ENCODE results near the gene ACAA2. TPM values are rescaled to one million over a fixed set of nuclear protein-coding genes. Genes with fewer than 3 reads are reported as not detected.
"Not testable (repeated sequence)": the region's sequence is repeated elsewhere in the genome, so short reads cannot be mapped to it uniquely, and the experiment has no call there.

The ACAA2 gene
- total RNA-seq, 1 donor, result 11.5 TPM

- not testable (repeated sequence) for H3K9me3 ChIP-seq (ENCODE audit: low read depth, low read length); H3K4me1 ChIP-seq (ENCODE audit: insufficient read depth, low read length); H3K27me3 ChIP-seq (ENCODE audit: insufficient read depth, low read length)
Measured at GRCh38 chr18:49837316-49837835, 24.0 kb upstream of the ACAA2 start.

DNA sequence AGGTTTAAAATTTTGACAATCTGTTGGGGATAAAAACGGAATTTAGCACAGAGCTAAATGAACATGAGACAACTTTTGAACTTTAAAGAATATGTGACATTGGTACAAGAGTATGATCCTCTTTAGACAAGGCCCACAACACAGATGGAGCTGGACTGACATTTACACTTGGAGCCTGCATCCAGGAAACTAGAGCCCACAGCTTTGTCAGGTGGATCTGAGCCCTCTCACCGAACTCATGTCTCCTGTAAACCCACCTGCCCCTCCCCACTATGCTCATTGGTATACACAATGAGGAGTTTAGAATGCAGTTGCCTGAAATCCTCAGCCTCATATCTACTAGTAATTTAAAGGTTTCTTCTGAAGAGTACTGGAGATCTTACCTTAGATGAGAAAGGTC, 22.1 kb upstream of the ACAA2 start:
- Histone ChIP-seq H3K9me3 (ENCODE audit: low read depth, low read length) (no peaks in the 10 kb centered on the region), H3K4me1 (ENCODE audit: insufficient read depth, low read length) (no peaks in the 10 kb centered on the region), H3K4me3 (ENCODE audit: low read length) (no peak overlapping the region), H3K27me3 (ENCODE audit: insufficient read depth, low read length) (no peaks in the 10 kb centered on the region)

More at GRCh38 chr18:49837316-49837835, 24.0 kb upstream of the ACAA2 start:
- H3K4me3 ChIP-seq (ENCODE audit: low read length), result not testable (repeated sequence)

DNA sequence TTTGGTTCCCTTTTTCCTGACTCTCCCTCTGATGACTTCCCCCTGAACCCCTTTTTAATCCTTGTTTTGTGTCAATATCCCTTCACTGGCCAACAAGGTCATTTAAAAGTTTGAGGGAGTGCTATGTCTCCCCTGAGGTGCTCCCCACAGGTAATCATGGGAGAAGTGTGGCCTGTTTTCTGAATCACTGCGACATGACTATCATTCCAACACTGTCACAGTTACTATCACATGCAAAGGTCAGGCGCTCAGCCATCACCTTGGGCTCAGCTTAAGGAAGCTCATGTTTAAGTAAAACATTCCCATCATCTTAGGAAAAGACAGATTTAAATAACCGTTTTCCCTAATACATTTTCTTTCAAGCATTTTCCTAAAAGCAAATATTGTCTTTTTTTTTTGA, 20.9 kb upstream of the ACAA2 start:
- no peaks in the 10 kb centered on the region for H3K27me3 ChIP-seq (ENCODE audit: insufficient read depth, low read length)

GRCh38 chr18:49833814-49834213, 20.5 kb upstream of the ACAA2 start:
- no peaks in the 10 kb centered on the region for H3K27me3 ChIP-seq (ENCODE audit: insufficient read depth, low read length)
- H3K4me3 ChIP-seq (ENCODE audit: low read length), result no peak overlapping the region
- H3K9me3 ChIP-seq (ENCODE audit: low read depth, low read length), result no peaks in the 10 kb centered on the region
- H3K4me1 ChIP-seq (ENCODE audit: insufficient read depth, low read length), result no peaks in the 10 kb centered on the region

More for the DNA sequence above, 20.9 kb upstream of the ACAA2 start:
- Histone ChIP-seq H3K9me3 (ENCODE audit: low read depth, low read length) (no peaks in the 10 kb centered on the region), H3K4me3 (ENCODE audit: low read length) (no peak overlapping the region), H3K4me1 (ENCODE audit: insufficient read depth, low read length) (no peaks in the 10 kb centered on the region)

DNA sequence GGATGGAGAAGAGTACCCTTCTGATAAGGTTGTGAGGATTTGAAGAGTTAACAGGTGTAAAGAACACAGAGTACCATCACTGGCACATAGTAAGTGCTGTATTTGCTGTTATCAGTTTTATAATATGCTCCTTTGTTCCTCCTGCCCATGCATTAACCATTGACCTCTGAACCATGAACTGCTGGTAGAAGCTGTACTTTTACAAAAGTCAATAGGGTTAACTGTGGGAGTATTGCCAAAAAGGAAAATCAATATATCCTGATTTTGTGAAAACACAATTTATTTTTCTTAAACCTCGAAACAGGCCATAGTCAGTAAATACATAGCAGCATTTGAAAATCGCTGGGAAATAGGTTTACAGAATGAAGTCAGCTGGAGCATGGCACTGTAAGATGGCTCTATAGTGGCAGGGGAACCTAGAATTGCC, 18.9 kb upstream of the ACAA2 start:
- Histone ChIP-seq H3K4me1 (ENCODE audit: insufficient read depth, low read length) (no peaks in the 10 kb centered on the region), H3K27me3 (ENCODE audit: insufficient read depth, low read length) (peaks cover 2% of the 10 kb centered on the region), H3K4me3 (ENCODE audit: low read length) (no peak overlapping the region), H3K9me3 (ENCODE audit: low read depth, low read length) (peaks cover 7% of the 10 kb centered on the region)

- Histone ChIP-seq H3K9me3 (ENCODE audit: low read depth, low read length) (peaks cover 10% of the 10 kb centered on the region), H3K27me3 (ENCODE audit: insufficient read depth, low read length) (peaks cover 2% of the 10 kb centered on the region), H3K4me3 (ENCODE audit: low read length) (no peak overlapping the region), H3K4me1 (ENCODE audit: insufficient read depth, low read length) (no peaks in the 10 kb centered on the region)
Measured at GRCh38 chr18:49827996-49828395, 14.7 kb upstream of the ACAA2 start.

DNA sequence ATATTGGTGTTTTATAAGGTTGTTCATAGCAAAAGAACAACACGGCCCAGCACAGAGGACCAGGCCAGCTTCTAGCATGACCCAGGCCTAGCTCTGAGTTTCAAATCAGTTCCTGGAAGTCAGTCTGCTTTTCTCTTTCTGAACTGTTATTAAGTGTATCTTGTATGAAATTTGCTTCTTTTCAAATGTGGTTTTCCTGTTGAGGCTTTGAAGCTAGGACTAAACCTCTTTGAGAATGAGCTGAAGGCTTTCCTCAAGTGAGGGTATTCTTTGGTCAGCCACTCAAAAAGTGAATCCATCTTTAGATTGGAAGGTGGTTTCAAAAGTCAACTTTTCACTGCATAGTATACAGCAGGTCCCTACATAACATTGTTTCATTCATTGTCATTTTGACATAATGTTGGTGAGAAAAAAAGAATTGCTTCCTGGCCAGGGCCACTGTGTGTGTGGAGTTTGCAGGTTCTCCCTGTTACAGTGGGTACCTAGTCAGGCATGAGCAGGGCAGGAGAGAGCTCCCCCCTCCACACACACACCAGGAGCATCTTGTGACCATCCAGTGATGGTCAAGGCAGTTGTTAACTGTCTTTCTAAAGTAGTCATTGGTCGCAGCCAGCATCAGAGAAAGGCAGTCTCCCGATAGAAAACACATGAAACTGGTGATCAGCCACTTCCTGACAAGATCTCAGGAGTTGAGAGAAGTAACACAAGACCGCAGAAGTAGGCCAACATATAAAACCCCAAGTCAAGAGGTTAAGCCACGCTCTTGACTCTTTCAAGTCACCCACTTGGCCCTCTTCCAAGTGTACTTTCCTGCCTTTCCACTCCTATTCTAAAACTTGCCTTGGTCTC, 6.7 kb upstream of the ACAA2 start:
- Histone ChIP-seq H3K4me1 (ENCODE audit: insufficient read depth, low read length) (peaks cover 27% of the 10 kb centered on the region), H3K9me3 (ENCODE audit: low read depth, low read length) (no peaks in the 10 kb centered on the region), H3K27me3 (ENCODE audit: insufficient read depth, low read length) (no peaks in the 10 kb centered on the region), H3K4me3 (ENCODE audit: low read length) (no peak overlapping the region)

DNA sequence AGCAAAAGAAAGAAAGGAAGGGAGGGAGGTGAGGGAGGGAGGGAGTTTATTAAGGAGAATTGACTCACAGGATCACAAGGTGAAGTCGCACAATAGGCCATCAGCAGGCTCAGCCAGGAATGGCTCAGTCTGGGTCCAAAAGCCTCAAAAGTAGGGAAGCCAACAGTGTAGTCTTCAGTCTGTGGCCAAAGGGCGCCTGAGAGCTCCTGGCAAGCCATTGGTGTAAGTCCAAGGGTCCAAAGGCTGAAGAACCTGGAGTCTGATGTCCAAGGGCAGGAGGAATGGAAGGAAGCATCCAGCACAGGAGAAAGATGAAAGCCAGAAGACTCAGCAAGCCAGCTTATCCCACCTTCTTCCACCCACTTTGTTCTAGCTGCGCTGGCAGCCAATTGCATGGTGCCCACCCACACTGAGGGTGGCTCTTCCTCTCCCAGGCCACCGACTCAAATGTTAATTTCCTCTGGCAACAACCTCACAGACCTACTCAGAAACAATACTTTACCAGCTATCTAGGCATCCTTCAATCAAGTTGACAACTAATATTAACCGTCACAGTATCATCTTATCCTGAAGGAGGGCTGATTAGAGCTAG, 5.8 kb upstream of the ACAA2 start:
- H3K9me3 ChIP-seq (ENCODE audit: low read depth, low read length), result no peaks in the 10 kb centered on the region
- H3K27me3 ChIP-seq (ENCODE audit: insufficient read depth, low read length), result no peaks in the 10 kb centered on the region
- H3K4me1 ChIP-seq (ENCODE audit: insufficient read depth, low read length), result peaks cover 31% of the 10 kb centered on the region
- H3K4me3 ChIP-seq (ENCODE audit: low read length), result no peak overlapping the region

DNA sequence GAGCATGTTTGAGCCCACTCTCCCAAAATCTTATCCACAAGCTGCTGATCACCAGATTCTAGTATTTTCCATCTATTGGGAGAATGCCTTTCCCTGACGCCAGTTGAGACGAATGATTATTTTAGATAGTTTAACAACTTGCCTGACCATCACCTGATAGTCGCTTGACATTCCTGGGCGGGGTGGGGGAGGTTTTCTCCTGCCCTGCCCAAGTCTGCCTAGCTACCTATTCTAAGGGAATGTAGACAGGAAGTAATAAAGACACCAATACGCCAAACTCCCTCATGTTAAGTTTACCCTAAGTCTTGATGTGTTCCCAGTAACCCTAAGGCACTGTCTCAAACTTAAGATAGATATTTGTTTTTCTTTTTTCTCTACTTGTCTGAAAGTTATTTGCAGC, 4.6 kb upstream of the ACAA2 start:
- H3K27me3 ChIP-seq (ENCODE audit: insufficient read depth, low read length), result no peaks in the 10 kb centered on the region
- H3K9me3 ChIP-seq (ENCODE audit: low read depth, low read length), result no peaks in the 10 kb centered on the region
- H3K4me1 ChIP-seq (ENCODE audit: insufficient read depth, low read length), result peaks cover 31% of the 10 kb centered on the region
- H3K4me3 ChIP-seq (ENCODE audit: low read length), result no peak overlapping the region

- Histone ChIP-seq H3K4me3 (ENCODE audit: low read length) (no peak overlapping the region), H3K4me1 (ENCODE audit: insufficient read depth, low read length) (peaks cover 40% of the 10 kb centered on the region), H3K27me3 (ENCODE audit: insufficient read depth, low read length) (no peaks in the 10 kb centered on the region), H3K9me3 (ENCODE audit: low read depth, low read length) (no peaks in the 10 kb centered on the region)
Measured at GRCh38 chr18:49815927-49816326, 2.6 kb upstream of the ACAA2 start.

DNA sequence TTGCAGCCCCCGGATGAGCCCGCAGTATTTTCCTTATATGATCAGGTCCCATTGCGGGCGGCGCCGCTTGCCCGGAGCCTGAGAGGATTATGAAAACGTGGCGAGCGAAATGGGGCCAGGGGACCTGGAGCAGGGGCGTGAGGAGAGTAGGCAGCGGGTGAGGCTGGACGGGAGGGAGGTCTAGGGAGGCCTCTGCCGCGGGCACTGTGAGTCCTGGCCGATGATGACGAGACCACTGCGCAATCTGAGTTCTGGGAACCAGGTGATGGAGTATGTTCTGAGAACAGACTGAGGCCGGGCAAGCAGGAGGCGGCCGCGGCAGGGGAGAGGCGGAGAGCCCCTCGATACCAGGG, 790 bp upstream of the ACAA2 start:
- Histone ChIP-seq H3K4me1 (ENCODE audit: insufficient read depth, low read length) (peaks cover 23% of the 10 kb centered on the region), H3K27me3 (ENCODE audit: insufficient read depth, low read length) (no peaks in the 10 kb centered on the region), H3K9me3 (ENCODE audit: low read depth, low read length) (no peaks in the 10 kb centered on the region), H3K4me3 (ENCODE audit: low read length) (peak overlapping the region; percentile 69)

DNA sequence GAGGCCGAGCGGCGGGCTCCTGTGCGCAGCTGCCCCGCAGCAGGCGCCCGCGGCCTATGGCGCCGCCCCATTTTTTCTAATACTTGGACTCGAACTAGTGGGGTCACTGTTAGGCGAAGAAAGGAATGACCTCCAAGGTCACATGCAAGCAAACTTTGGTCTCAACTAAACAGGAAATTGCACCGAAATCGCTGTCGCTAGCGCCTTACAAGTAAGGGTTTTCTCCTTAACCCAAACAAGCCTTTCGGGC, 339 bp downstream of the ACAA2 start:
- Histone ChIP-seq H3K27me3 (ENCODE audit: insufficient read depth, low read length) (no peaks in the 10 kb centered on the region), H3K4me1 (ENCODE audit: insufficient read depth, low read length) (peaks cover 15% of the 10 kb centered on the region), H3K4me3 (ENCODE audit: low read length) (peak overlapping the region; percentile 69), H3K9me3 (ENCODE audit: low read depth, low read length) (no peaks in the 10 kb centered on the region)

GRCh38 chr18:49812286-49813068, 856 bp downstream of the ACAA2 start:
- Histone ChIP-seq H3K27me3 (ENCODE audit: insufficient read depth, low read length) (no peaks in the 10 kb centered on the region), H3K9me3 (ENCODE audit: low read depth, low read length) (no peaks in the 10 kb centered on the region), H3K4me3 (ENCODE audit: low read length) (peak overlapping the region; percentile 69), H3K4me1 (ENCODE audit: insufficient read depth, low read length) (peaks cover 15% of the 10 kb centered on the region)

GRCh38 chr18:49811151-49811938, 2.0 kb downstream of the ACAA2 start:
- H3K27me3 ChIP-seq (ENCODE audit: insufficient read depth, low read length), result no peaks in the 10 kb centered on the region
- no peak overlapping the region for H3K4me3 ChIP-seq (ENCODE audit: low read length)
- peaks cover 15% of the 10 kb centered on the region for H3K4me1 ChIP-seq (ENCODE audit: insufficient read depth, low read length)
- H3K9me3 ChIP-seq (ENCODE audit: low read depth, low read length), result no peaks in the 10 kb centered on the region

Measured in mononuclear cell (primary cell).